ENCODE measurements around the gene CABLES1.

Gene CABLES1

DNA sequence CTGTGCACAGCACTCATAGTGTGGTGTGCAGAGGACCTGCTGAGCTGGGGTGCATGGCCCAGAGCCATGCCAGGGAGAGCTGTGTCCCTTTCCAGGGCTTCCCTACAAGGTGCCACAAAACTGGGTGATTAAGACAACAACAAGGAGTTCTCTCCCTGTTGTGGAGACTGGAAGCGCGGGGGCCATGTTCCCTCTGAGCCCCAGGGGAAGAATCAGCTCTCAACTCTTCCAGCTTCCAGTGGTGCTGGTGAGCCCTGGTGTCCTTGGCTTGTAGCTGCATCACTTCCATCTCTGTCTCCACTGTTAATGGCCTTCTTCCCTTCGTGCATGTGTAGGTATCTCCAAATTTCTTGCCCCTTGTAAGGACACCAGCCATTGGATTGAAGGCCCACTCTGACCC is 73.3 kb downstream of the CABLES1 start:
- Histone ChIP-seq H3K27me3 (ENCODE audit: insufficient read depth, low read length) (no peaks in the 10 kb centered on the region), H3K4me1 (ENCODE audit: control insufficient read depth in 1 of 2, insufficient read depth in 2 of 2, low read length in 2 of 2) (no peaks in the 10 kb centered on the region), H3K27ac (ENCODE audit: low read depth, low read length) (no peak overlapping the region), H3K4ac (ENCODE audit: low read depth, low read length) (no peak overlapping the region), H3K36me3 (ENCODE audit: control insufficient read depth in 1 of 2, insufficient read depth in 2 of 2, low read length in 2 of 2) (peaks cover 0 to 4% of the 10 kb centered on the region in 2 experiments), H4K12ac (ENCODE audit: low read depth, low read length) (no peak overlapping the region), H3K9ac (ENCODE audit: low read length) (no peak overlapping the region), H4K8ac (ENCODE audit: low read depth, low read length) (no peak overlapping the region), H3K79me2 (ENCODE audit: control insufficient read depth, insufficient read depth, low read length, poor library complexity) (no peaks in the 10 kb centered on the region), H2BK12ac (ENCODE audit: low read length) (no peak overlapping the region), H2AK5ac (ENCODE audit: low read length) (no peak overlapping the region), H2BK120ac (ENCODE audit: insufficient read depth, low read length, poor library complexity) (no peak overlapping the region), H3K18ac (ENCODE audit: low read length) (no peak overlapping the region), H2AFZ (ENCODE audit: insufficient read depth, low read length, poor library complexity) (no peak overlapping the region), H3K14ac (ENCODE audit: low read length) (no peak overlapping the region), H3K4me3 (ENCODE audit: low read depth, low read length) (no peak overlapping the region), H3K4me2 (ENCODE audit: low read length) (no peak overlapping the region), H3K9me3 (ENCODE audit: insufficient read depth, low read depth, low read length) (peaks cover 5% of the 10 kb centered on the region), H4K91ac (ENCODE audit: low read depth, low read length) (no peak overlapping the region), H3K23ac (ENCODE audit: low read length) (no peak overlapping the region), H3K79me1 (ENCODE audit: low read length) (no peaks in the 10 kb centered on the region), H2BK5ac (ENCODE audit: low read depth, low read length, poor library complexity) (no peak overlapping the region)
- DNase-seq = no peak
- no CpG with 5 or more reads among the region's 3 CpGs for WGBS (ENCODE audit: extremely low coverage, insufficient coverage, insufficient read length)

DNA sequence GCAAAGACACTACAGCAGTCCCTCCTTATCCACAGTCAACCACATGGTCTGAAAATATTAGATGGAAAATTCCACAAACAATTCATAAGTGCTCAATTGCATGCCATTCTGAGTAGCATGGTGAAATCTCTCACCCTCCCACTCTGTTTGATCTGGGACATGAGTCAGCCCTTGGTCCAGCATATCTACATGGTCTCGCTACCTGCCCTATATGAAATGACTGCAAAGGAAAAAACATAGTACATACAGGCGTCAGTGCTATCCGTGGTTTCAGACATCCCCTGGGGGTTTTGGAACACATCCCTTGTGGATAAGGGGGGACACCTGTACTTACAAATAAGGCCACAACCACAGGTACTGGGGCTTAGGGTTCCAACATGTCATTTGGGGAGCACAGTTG is 73.7 kb downstream of the CABLES1 start:
- Histone ChIP-seq H2BK120ac (ENCODE audit: insufficient read depth, low read length, poor library complexity) (no peak overlapping the region), H2AK5ac (ENCODE audit: low read length) (no peak overlapping the region), H4K8ac (ENCODE audit: low read depth, low read length) (no peak overlapping the region), H3K36me3 (ENCODE audit: control insufficient read depth in 1 of 2, insufficient read depth in 2 of 2, low read length in 2 of 2) (peaks cover 0 to 4% of the 10 kb centered on the region in 2 experiments), H3K4me3 (ENCODE audit: low read depth, low read length) (no peak overlapping the region), H3K9me3 (ENCODE audit: insufficient read depth, low read depth, low read length) (peaks cover 5% of the 10 kb centered on the region), H3K4me1 (ENCODE audit: control insufficient read depth in 1 of 2, insufficient read depth in 2 of 2, low read length in 2 of 2) (no peaks in the 10 kb centered on the region), H2BK12ac (ENCODE audit: low read length) (no peak overlapping the region), H2BK5ac (ENCODE audit: low read depth, low read length, poor library complexity) (no peak overlapping the region), H3K14ac (ENCODE audit: low read length) (no peak overlapping the region), H3K4me2 (ENCODE audit: low read length) (no peak overlapping the region), H3K9ac (ENCODE audit: low read length) (no peak overlapping the region), H4K91ac (ENCODE audit: low read depth, low read length) (no peak overlapping the region), H3K23ac (ENCODE audit: low read length) (no peak overlapping the region), H3K18ac (ENCODE audit: low read length) (no peak overlapping the region), H4K12ac (ENCODE audit: low read depth, low read length) (no peak overlapping the region), H2AFZ (ENCODE audit: insufficient read depth, low read length, poor library complexity) (no peak overlapping the region), H3K27me3 (ENCODE audit: insufficient read depth, low read length) (no peaks in the 10 kb centered on the region), H3K79me2 (ENCODE audit: control insufficient read depth, insufficient read depth, low read length, poor library complexity) (no peaks in the 10 kb centered on the region), H3K4ac (ENCODE audit: low read depth, low read length) (no peak overlapping the region), H3K27ac (ENCODE audit: low read depth, low read length) (no peak overlapping the region), H3K79me1 (ENCODE audit: low read length) (no peaks in the 10 kb centered on the region)
- WGBS (ENCODE audit: extremely low coverage, insufficient coverage, insufficient read length) = no CpG with 5 or more reads among the region's 3 CpGs
- peak; percentile 48 to 77 for DNase-seq

DNA sequence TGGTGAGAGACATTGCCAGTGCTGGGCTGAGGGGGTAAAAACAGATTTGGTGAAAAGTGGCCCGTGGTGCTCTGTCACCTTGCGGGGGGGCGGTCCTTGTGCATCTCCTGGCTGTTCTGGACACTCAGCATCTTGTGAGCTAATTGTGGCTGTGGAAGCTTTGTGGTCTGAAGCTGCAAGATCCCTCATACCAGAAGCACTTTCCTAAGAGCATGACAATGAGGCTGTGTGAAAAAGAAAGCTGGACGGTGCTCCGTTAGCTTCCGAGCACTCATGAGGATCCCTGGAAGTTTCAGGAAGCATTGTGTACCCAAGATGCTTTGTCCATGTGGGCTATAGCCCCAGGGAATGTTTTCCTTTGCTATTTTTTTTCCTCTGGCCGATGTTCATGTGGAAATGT is 74.5 kb downstream of the CABLES1 start:
- H3K23ac ChIP-seq (ENCODE audit: low read length) = no peak overlapping the region
- no peak overlapping the region for H3K18ac ChIP-seq (ENCODE audit: low read length)
- H3K9ac ChIP-seq (ENCODE audit: low read length) = no peak overlapping the region
- no peak overlapping the region for H3K4ac ChIP-seq (ENCODE audit: low read depth, low read length)
- no peaks in the 10 kb centered on the region for H3K79me1 ChIP-seq (ENCODE audit: low read length)
- peaks cover 0 to 4% of the 10 kb centered on the region in 2 experiments for H3K36me3 ChIP-seq (ENCODE audit: control insufficient read depth in 1 of 2, insufficient read depth in 2 of 2, low read length in 2 of 2)
- H2AFZ ChIP-seq (ENCODE audit: insufficient read depth, low read length, poor library complexity) = no peak overlapping the region
- no peak overlapping the region for H2AK5ac ChIP-seq (ENCODE audit: low read length)
- no peak overlapping the region for H3K27ac ChIP-seq (ENCODE audit: low read depth, low read length)
- DNase-seq = peak in 1 of 2 donors; percentile 39
- H4K91ac ChIP-seq (ENCODE audit: low read depth, low read length) = no peak overlapping the region
- no peak overlapping the region for H3K4me2 ChIP-seq (ENCODE audit: low read length)
- H3K27me3 ChIP-seq (ENCODE audit: insufficient read depth, low read length) = no peaks in the 10 kb centered on the region
- H2BK12ac ChIP-seq (ENCODE audit: low read length) = no peak overlapping the region
- H3K9me3 ChIP-seq (ENCODE audit: insufficient read depth, low read depth, low read length) = peaks cover 8% of the 10 kb centered on the region
- H4K8ac ChIP-seq (ENCODE audit: low read depth, low read length) = no peak overlapping the region
- no peak overlapping the region for H4K12ac ChIP-seq (ENCODE audit: low read depth, low read length)
- no peaks in the 10 kb centered on the region for H3K79me2 ChIP-seq (ENCODE audit: control insufficient read depth, insufficient read depth, low read length, poor library complexity)
- H3K14ac ChIP-seq (ENCODE audit: low read length) = no peak overlapping the region
- H3K4me3 ChIP-seq (ENCODE audit: low read depth, low read length) = no peak overlapping the region
- H2BK5ac ChIP-seq (ENCODE audit: low read depth, low read length, poor library complexity) = no peak overlapping the region
- no peaks in the 10 kb centered on the region for H3K4me1 ChIP-seq (ENCODE audit: control insufficient read depth in 1 of 2, insufficient read depth in 2 of 2, low read length in 2 of 2)
- no CpG with 5 or more reads among the region's 7 CpGs for WGBS (ENCODE audit: extremely low coverage, insufficient coverage, insufficient read length)
- no peak overlapping the region for H2BK120ac ChIP-seq (ENCODE audit: insufficient read depth, low read length, poor library complexity)

DNA sequence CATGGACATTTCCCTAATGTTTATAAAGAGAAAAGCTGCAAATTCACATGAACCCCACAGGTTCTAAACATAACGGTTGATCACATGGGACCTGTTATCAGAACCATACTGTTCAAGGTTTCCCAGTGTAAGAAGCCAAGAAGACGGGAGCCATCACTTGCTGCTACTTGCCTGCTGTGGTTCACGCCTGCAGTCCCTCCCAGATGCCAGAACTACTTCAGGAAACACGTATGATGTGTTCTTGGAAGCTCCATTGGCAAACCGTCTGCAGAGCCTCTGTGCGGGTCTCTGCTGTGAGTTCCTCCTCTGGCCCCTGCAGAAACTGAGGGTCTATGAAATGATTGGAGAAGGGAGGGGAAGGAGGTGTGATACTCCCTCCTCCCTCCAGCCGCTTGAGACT is 75.2 kb downstream of the CABLES1 start:
- no peak overlapping the region for H3K27ac ChIP-seq (ENCODE audit: low read depth, low read length)
- H3K27me3 ChIP-seq (ENCODE audit: insufficient read depth, low read length) = no peaks in the 10 kb centered on the region
- H2BK5ac ChIP-seq (ENCODE audit: low read depth, low read length, poor library complexity) = no peak overlapping the region
- no peak overlapping the region for H3K14ac ChIP-seq (ENCODE audit: low read length)
- H4K8ac ChIP-seq (ENCODE audit: low read depth, low read length) = no peak overlapping the region
- H3K9me3 ChIP-seq (ENCODE audit: insufficient read depth, low read depth, low read length) = peaks cover 8% of the 10 kb centered on the region
- H3K9ac ChIP-seq (ENCODE audit: low read length) = no peak overlapping the region
- WGBS (ENCODE audit: extremely low coverage, insufficient coverage, insufficient read length) = no CpG with 5 or more reads among the region's 7 CpGs
- no peak overlapping the region for H3K4ac ChIP-seq (ENCODE audit: low read depth, low read length)
- peaks cover 0 to 4% of the 10 kb centered on the region in 2 experiments for H3K36me3 ChIP-seq (ENCODE audit: control insufficient read depth in 1 of 2, insufficient read depth in 2 of 2, low read length in 2 of 2)
- H2AK5ac ChIP-seq (ENCODE audit: low read length) = no peak overlapping the region
- H2BK120ac ChIP-seq (ENCODE audit: insufficient read depth, low read length, poor library complexity) = no peak overlapping the region
- H4K91ac ChIP-seq (ENCODE audit: low read depth, low read length) = no peak overlapping the region
- DNase-seq = no peak
- H3K4me3 ChIP-seq (ENCODE audit: low read depth, low read length) = no peak overlapping the region
- H3K79me1 ChIP-seq (ENCODE audit: low read length) = no peaks in the 10 kb centered on the region
- H3K23ac ChIP-seq (ENCODE audit: low read length) = no peak overlapping the region
- no peak overlapping the region for H2BK12ac ChIP-seq (ENCODE audit: low read length)
- H4K12ac ChIP-seq (ENCODE audit: low read depth, low read length) = no peak overlapping the region
- no peaks in the 10 kb centered on the region for H3K4me1 ChIP-seq (ENCODE audit: control insufficient read depth in 1 of 2, insufficient read depth in 2 of 2, low read length in 2 of 2)
- H2AFZ ChIP-seq (ENCODE audit: insufficient read depth, low read length, poor library complexity) = no peak overlapping the region
- no peak overlapping the region for H3K18ac ChIP-seq (ENCODE audit: low read length)
- H3K79me2 ChIP-seq (ENCODE audit: control insufficient read depth, insufficient read depth, low read length, poor library complexity) = no peaks in the 10 kb centered on the region
- H3K4me2 ChIP-seq (ENCODE audit: low read length) = no peak overlapping the region
